HG02678 (cell line): ENCODE measurements around the gene PAIP2.
A peak's percentile ranks its signal among the peaks of the same experiment; 100 is the strongest.
"Not testable (repeated sequence)": the region's sequence is repeated elsewhere in the genome, so short reads cannot be mapped to it uniquely, and the experiment has no call there.

ENCODE experiments used
- ATAC-seq: cut with Tn5 transposase; IDR thresholded peaks from one replicate; pipeline ENCODE4 v1.9.1; 2021; ENCODE audit warnings: mild to moderate bottlenecking, moderate library complexity; ENCODE audit not compliant: unreplicated experiment

Gene PAIP2

DNA sequence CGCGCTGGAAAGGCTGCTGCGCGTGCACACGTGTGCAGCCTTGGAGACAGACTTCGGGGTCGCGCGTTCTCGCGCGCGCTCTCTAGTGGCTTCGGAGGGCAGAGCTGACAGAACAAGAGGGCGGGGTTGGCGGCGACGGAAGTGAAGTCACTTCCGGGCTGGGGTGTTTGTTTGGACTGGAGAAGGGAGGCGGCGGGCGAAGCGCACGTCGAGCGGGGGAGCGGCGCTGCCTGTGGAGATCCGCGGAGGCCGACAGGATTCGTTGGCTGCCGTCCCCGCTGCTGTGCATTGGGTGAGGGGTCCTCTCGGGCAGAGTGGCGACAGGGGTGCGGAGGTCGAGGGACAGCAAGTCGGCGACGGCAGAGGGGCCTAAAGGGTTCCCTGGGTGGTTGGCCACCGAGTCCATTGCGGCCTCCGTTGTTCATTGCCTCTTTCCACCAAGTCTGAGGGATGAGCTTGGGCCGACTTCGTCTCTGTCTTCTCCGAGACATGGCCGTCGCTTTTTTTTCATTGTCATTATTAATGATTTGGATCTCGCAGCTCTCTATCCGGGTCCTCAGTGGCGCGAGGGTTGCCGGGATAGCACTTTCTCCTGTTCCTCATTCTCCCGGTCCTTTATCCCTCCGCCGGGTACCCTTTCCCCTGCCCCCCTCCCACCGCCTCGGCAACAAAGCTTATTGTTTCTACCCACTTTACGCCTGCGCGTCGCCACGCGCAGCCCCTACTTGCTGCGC is at the start of gene PAIP2:
Gene PAIP2 (plus strand): TSS at position 166 of the 734 bp plus-strand sequence. CDS start 21,931 bp downstream, outside the sequence.
- ATAC-seq, result peak; percentile 90

DNA sequence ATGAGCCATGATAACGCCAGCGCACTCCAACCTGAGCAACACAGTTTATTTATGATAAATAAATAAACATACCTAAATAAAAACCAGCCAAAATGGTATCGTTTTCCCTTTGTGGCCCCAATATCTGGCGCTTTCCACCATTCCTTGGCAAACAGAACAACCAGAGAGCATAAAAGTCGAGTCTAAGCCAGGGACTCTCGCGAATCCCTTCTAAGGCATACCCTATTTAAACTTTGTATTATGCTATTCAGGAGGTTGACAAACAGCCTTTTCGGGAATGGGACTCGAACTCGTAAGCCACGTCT is 48.5 kb upstream of the PAIP2 start:
- ATAC-seq, result peak; percentile 4

DNA sequence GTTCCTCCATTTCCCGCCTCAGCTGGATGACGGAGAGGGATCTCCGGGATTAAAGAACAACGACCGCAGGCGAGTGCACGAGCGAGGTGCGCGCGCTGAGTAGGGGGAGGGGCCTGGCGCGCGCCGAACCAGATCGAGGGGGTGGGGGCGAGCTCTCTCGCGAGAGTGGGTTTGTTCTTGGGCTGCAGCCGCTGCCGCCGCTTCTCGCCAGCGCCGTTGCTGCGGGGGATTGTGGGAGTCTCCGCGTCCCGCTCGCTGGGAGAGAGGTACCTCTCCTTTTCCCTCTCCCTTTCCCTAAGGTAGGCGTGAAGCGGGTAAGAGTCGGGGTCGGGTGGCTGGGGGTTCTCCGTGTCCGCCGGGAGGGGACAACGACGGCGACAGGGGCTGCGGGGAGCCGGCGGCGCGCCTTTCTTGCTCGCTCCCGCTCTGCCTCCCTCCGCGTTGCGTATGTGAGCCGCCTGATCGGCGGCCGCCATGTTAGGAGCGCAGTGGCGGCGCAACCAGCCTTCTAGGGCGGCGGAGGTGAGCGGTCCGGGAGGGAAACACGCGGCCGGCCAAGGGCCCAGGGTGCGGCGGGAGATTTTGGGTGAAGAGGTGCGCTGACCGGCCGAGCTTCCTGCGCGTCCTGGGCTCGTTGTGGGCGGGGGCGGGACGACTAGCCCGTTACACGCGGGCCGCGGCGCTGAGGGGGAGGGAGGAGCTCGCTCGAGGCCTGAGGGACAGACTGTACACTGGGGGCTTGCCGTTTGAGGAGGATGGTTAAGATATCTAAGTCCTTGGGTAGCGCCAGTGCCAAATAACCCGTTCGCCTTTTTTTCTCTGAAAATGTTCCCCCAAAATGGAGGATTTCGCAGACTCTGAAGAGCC is 47.9 kb upstream of the PAIP2 start, which contains the start of gene MATR3:
Gene MATR3 (plus strand): TSS at position 234 of the 867 bp plus-strand sequence. CDS start 13,676 bp downstream, outside the sequence.
- ATAC-seq, result peak; percentile 80

DNA sequence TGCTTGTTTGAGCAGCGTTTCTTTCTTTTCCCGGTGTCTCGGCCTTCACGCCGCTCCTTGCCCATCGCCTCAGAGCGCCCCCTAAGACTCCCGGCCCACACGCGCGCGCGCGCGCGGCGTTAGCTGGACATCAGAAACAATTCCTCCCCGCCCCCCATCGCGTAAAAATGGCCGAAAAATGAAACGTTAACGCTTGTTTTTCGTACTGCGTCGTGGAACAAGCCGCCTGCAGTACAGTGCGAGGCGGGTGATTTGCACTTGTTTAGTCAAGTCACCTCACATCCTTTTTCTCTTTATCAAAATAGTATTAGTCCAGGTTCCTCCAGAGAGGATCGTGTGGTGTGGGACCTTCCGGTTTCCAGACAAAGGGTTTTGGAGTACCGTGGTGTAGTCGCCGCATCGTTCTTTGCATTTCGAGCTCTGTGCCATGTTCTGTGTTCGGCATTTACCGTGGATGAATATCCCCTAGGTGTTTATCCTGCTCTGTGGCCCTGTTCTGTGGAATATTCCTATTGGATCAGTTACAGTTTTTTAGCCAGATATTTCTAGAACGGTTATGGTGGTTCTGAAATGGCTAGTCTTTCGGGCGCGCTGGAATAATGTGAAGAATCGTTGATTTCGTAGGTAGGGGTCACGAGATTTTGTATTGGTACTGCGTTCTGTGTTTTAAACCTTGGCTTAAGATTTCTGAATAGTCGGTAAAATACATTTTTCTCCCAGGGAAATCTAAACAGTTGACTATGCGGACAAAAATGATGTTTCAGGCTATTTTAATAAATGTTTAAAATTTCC is 47.1 kb upstream of the PAIP2 start:
- ATAC-seq, result peak; percentile 26

GRCh38 chr5:139295346-139296057 is 46.2 kb upstream of the PAIP2 start:
- no peak for ATAC-seq

DNA sequence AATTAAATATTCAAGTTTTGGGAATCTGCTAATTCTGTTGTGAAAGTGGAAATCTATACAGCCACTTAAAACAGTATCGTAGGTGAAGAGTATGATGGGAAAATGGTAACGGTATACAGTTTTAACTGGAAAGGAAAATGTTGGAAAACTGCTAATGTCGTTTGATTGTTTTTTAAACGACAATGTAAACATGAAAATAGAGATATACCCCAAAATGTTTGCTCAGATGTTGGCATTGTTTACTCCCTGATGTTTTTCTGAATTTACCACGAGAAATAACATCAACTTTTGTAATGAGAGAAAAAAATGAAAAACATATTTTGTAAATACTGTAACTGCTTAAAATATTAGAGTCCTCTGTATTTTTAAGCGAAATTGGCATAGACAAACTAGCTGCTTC is 45.5 kb upstream of the PAIP2 start:
- no peak for ATAC-seq

GRCh38 chr5:139296862-139297326 is 44.8 kb upstream of the PAIP2 start:
- ATAC-seq, result no peak

GRCh38 chr5:139297439-139298133 is 44.1 kb upstream of the PAIP2 start:
- no peak for ATAC-seq

DNA sequence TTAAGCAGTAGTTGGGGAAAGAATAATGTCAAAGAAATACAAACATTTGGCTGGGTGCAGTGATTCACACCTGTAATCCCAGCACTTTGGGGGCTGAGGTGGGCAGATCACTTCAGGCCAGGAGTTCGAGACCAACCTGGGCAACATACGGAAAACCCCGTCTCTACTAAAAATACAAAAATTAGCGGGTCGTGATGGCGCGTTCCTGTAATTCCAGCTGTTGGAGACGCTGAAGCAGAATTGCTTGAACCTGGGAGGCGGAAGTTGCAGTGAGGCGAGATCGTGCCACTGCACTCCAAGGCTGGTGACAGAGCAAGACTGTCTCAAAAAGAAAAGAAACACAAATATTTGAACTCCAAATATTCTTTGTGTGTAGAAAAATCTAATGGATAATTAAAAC is 43.4 kb upstream of the PAIP2 start:
- ATAC-seq, result no peak

- no peak for ATAC-seq
These were observed 42.2 kb upstream of the PAIP2 start for GRCh38 chr5:139299486-139299885.

DNA sequence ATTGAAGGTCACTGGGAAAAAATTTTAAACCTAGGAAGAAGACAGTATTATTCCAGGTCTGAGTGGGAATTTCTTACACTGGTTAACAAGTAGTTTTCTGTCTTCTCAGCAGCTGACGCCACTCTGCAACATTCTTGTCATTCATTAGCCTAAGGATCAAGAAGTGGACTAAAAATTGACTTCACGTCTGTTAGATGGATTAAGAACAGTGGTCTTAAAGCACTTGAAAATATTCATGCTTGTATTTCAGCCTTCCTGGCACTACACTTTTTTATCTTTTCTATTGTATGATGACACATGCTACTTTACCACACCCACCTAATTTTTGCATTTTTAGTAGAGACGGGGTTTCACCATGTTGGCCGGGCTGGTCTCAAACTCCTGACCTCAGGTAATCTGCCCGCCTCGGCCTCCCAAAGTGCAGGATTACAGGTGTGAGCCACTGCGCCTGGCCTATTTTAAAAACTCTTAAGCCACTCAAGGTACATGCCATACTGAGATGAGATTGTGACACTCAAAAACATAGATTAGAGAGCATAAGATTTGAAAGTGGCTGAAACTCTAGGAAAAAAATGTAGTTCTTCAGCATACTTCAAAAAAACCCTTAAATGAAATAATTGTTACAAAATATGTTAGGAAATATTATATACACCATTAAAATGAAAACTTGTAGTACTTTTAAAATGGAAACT is 39.7 kb upstream of the PAIP2 start:
- no peak for ATAC-seq

DNA sequence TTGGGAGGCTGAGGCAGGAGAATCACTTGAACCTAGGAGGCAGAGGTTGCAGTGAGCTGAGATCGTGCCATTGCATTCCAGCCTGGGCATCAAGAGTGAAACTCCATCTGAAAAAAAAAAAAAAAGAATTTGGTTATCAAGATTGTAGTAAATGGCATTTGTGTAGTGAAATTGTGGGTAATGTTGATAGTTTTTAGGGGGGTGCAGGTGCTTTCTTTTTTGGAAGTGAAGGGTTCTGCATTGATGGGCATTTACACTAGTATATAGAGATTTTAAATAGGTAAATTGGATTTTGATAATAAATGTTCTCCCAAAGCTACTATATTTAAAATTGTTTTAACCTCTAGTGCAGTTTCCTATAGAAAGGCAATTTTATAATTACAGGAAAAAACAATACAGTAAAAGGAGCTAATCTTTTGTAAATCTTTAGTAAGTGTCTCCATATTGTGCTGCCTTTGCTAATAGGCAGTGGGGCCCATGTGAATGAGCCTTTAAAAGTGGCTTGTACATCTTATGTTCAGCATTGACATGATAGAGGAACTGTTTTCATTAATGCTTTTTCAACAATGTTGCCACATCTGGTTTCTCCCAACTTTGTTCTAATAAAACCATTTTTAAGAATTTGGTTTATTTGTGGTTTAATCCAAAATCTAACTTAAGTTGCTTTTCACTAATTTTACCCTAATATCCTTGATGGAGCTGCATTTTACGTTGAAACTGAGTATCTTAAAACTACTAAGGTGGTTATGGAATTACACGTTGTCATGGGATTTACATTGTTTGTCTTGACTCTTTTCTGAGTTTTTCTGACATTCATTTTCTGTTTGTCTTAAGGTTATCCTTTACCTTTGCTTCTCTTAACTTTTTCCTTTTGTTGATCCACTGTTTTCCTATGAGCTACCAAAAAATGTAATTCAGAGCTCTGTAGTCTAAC is 37.0 kb upstream of the PAIP2 start:
- ATAC-seq, result no peak

DNA sequence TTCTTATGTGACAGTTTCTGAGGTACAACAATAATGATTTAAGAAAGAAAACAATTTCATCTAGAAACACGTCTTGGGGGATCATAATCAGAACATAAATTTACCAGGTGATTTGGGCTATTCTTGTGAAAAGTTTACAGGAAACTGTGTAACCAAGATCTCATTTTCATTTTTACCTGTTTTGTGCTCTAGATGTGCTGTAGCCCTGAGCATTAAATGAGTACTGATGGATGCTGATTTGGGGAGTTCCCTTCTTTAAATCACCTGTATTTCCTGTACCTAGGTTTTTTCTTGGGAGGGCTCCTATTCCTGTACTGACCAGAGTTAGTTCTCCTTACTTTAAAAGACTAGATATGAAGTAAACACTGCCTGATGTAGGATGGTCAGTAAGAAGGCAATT is 35.5 kb upstream of the PAIP2 start:
- no peak for ATAC-seq

DNA sequence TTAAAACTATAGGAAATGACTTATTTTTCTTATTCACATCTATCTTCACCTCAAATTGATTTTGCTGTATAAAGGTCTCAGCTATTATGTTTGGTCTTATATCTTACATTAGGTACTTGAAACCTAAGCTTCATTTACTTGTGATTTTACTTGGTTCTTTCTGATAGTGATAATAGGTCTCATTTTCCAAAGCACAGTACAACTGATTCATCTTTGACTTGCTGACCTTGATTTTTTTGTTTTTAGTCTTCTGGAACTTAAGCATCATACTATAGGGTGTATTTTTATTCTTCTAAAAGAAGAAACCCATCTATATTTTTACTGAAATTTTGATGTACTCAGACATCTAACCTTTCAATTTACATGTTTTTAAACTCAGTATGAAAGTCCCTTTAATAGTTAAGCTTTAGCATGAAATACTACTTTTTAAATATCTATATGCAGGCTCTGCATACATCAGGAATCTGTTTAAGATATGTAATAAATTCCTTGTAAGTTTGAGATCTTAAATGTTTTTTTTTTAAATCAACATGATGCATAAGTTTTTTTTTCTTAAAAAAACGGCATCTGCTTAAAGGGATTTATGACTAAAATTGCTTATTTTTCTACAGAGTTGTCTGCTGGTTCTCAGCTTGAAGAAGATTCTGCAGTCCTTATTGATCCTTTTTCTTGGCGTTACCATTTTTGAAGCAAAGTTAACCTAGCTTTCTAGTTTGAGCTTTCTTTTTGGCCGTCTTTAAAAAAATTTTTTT is 34.9 kb upstream of the PAIP2 start:
- ATAC-seq, result no peak

GRCh38 chr5:139308797-139309196 is 32.9 kb upstream of the PAIP2 start:
- ATAC-seq, result no peak

GRCh38 chr5:139310715-139311186 is 30.9 kb upstream of the PAIP2 start:
- not testable (repeated sequence) for ATAC-seq

DNA sequence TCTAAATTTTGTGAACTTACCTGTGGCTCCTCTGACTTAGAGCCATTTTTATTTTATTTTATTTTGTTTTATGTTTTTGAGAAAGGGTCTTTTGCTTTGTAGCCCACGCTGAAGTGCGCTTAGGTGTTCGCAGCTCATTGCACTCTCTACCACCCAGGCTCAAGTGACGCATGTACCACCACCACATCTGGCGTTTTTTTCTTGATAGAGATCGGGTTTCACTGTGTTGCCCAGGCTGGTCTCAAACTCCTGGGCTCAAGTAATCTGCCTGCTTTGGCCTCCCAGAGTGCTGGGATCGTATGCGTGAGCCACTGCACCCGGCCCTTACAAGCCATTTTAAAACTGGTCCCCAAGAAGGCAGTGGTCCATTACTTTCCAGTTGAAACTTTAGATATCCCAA is 29.6 kb upstream of the PAIP2 start:
- no peak for ATAC-seq
